SK-N-SH (cell line): ENCODE measurements around the gene SRP54.

ENCODE experiments used
- CHD2 ChIP-seq: fragments of 150-350 bp; IDR thresholded peaks from 2 replicates; pipeline ENCODE4 v1.6.1; 2018; ENCODE audit warnings: low read length; ENCODE audit not compliant: partially characterized antibody
- CTCF ChIP-seq: fragments of 200-600 bp; sonication (generic); IDR thresholded peaks from 2 replicates; pipeline ENCODE4 v1.6.1; 2017; ENCODE audit warnings: antibody characterized with exemption, mild to moderate bottlenecking, moderate library complexity
- EZH2phosphoT487 ChIP-seq: fragments of 200-600 bp; sonication (generic); IDR thresholded peaks from 2 replicates; pipeline ENCODE4 v1.6.1; 2017; ENCODE audit warnings: low read depth, mixed run types, mild to moderate bottlenecking, antibody characterized with exemption, moderate library complexity, borderline replicate concordance
- GABPA ChIP-seq: IDR thresholded peaks from 2 replicates; pipeline ENCODE4 v1.4.0; 2012; ENCODE audit warnings: low read depth, mild to moderate bottlenecking
- POLR2AphosphoS5 ChIP-seq: IDR thresholded peaks from 2 replicates; pipeline ENCODE4 v1.6.1; 2012; ENCODE audit warnings: low read depth, low read length
- TF ChIP-seq, protein P1 (sequence below): fragments of 150-350 bp; IDR thresholded peaks from 2 replicates; pipeline ENCODE4 v1.6.1; 2016; ENCODE audit warnings: mild to moderate bottlenecking, low read depth, low read length

- TF ChIP-seq CTCF (no peak), EZH2phosphoT487 (no peak), GABPA (no peak), POLR2AphosphoS5 (no peak), CHD2 (no peak)
- TF ChIP-seq, protein P1, sequence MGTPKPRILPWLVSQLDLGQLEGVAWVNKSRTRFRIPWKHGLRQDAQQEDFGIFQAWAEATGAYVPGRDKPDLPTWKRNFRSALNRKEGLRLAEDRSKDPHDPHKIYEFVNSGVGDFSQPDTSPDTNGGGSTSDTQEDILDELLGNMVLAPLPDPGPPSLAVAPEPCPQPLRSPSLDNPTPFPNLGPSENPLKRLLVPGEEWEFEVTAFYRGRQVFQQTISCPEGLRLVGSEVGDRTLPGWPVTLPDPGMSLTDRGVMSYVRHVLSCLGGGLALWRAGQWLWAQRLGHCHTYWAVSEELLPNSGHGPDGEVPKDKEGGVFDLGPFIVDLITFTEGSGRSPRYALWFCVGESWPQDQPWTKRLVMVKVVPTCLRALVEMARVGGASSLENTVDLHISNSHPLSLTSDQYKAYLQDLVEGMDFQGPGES = no peak
Measured at GRCh38 chr14:34971801-34972200, 11.0 kb upstream of the SRP54 start.
